HG03097 (cell line): ENCODE results near the gene MYO7B.

Source experiments
- ATAC-seq: cut with Tn5 transposase; IDR thresholded peaks from one replicate; pipeline ENCODE4 v1.9.1; 2021; ENCODE audit not compliant: unreplicated experiment, low FRiP score

The MYO7B gene

GRCh38 chr2:127551221-127551930, 15.9 kb downstream of the MYO7B start:
- no peak for ATAC-seq

GRCh38 chr2:127552336-127552735, 16.9 kb downstream of the MYO7B start:
- ATAC-seq: no peak

- no peak for ATAC-seq
Observed at GRCh38 chr2:127552846-127553245, 17.4 kb downstream of the MYO7B start.

- ATAC-seq: no peak
Observed at GRCh38 chr2:127558911-127559310, 23.4 kb downstream of the MYO7B start.

- ATAC-seq: no peak
Observed at GRCh38 chr2:127559454-127559853, 24.0 kb downstream of the MYO7B start.

- no peak for ATAC-seq
Observed at GRCh38 chr2:127560201-127560930, 24.9 kb downstream of the MYO7B start.

- no peak for ATAC-seq
Observed at GRCh38 chr2:127560931-127561280, 25.4 kb downstream of the MYO7B start.

GRCh38 chr2:127561371-127561770, 25.9 kb downstream of the MYO7B start:
- no peak for ATAC-seq

- ATAC-seq: no peak
Observed at GRCh38 chr2:127562936-127563335, 27.5 kb downstream of the MYO7B start.

- peak; percentile 97 for ATAC-seq
Observed at GRCh38 chr2:127563458-127564428, 28.3 kb downstream of the MYO7B start.

GRCh38 chr2:127564429-127565260, 29.2 kb downstream of the MYO7B start:
- ATAC-seq: no peak

GRCh38 chr2:127565261-127566138, 30.0 kb downstream of the MYO7B start:
- no peak for ATAC-seq

GRCh38 chr2:127566139-127566417, 30.6 kb downstream of the MYO7B start:
- ATAC-seq: no peak

- ATAC-seq: no peak
Observed at GRCh38 chr2:127566576-127566975, 31.1 kb downstream of the MYO7B start.

- ATAC-seq: no peak
Observed at GRCh38 chr2:127567351-127567854, 31.9 kb downstream of the MYO7B start.

GRCh38 chr2:127568128-127568527, 32.6 kb downstream of the MYO7B start:
- ATAC-seq: no peak

GRCh38 chr2:127569666-127570065, 34.2 kb downstream of the MYO7B start:
- ATAC-seq: no peak

- no peak for ATAC-seq
Observed at GRCh38 chr2:127570282-127571250, 35.1 kb downstream of the MYO7B start.
